HuH-7 (cell line): Measurements from ENCODE around the gene NUBPL.
"Not testable (repeated sequence)": the region's sequence is repeated elsewhere in the genome, so short reads cannot be mapped to it uniquely, and the experiment has no call there.

Experiments used
- DNase-seq: peaks from one replicate; pipeline ENCODE4 v3.0.0; 2011; ENCODE audit warnings: low spot score

The NUBPL gene

GRCh38 chr14:31745741-31746140, 184.5 kb downstream of the NUBPL start:
- no peak for DNase-seq

GRCh38 chr14:31746326-31746725, 185.1 kb downstream of the NUBPL start:
- no peak for DNase-seq

GRCh38 chr14:31749275-31749674, 188.1 kb downstream of the NUBPL start:
- DNase-seq: no peak

- not testable (repeated sequence) for DNase-seq
Observed at GRCh38 chr14:31751047-31751446, 189.8 kb downstream of the NUBPL start.

- DNase-seq: no peak
Observed at GRCh38 chr14:31752867-31753661, 191.9 kb downstream of the NUBPL start.

GRCh38 chr14:31758941-31759340, 197.7 kb downstream of the NUBPL start:
- no peak for DNase-seq

- DNase-seq: no peak
Observed at GRCh38 chr14:31760277-31760676, 199.1 kb downstream of the NUBPL start.

GRCh38 chr14:31761325-31761724, 200.1 kb downstream of the NUBPL start:
- no peak for DNase-seq

GRCh38 chr14:31763041-31763440, 201.8 kb downstream of the NUBPL start:
- no peak for DNase-seq

- DNase-seq: peak; percentile 24
Observed at GRCh38 chr14:31766315-31766892, 205.2 kb downstream of the NUBPL start.

GRCh38 chr14:31768355-31768754, 207.2 kb downstream of the NUBPL start:
- no peak for DNase-seq

GRCh38 chr14:31770271-31770670, 209.1 kb downstream of the NUBPL start:
- no peak for DNase-seq

- no peak for DNase-seq
Observed at GRCh38 chr14:31774567-31774966, 213.4 kb downstream of the NUBPL start.

- DNase-seq: no peak
Observed at GRCh38 chr14:31777312-31777711, 216.1 kb downstream of the NUBPL start.

- no peak for DNase-seq
Observed at GRCh38 chr14:31781578-31781977, 220.4 kb downstream of the NUBPL start.

GRCh38 chr14:31785574-31785973, 224.4 kb downstream of the NUBPL start:
- DNase-seq: no peak

GRCh38 chr14:31787377-31787776, 226.2 kb downstream of the NUBPL start:
- no peak for DNase-seq

- DNase-seq: no peak
Observed at GRCh38 chr14:31788340-31788739, 227.1 kb downstream of the NUBPL start.

GRCh38 chr14:31792726-31793125, 231.5 kb downstream of the NUBPL start:
- DNase-seq: no peak

GRCh38 chr14:31797946-31798345, 236.7 kb downstream of the NUBPL start:
- not testable (repeated sequence) for DNase-seq

GRCh38 chr14:31802838-31803237, 241.6 kb downstream of the NUBPL start:
- no peak for DNase-seq

- DNase-seq: no peak
Observed at GRCh38 chr14:31806249-31806648, 245.0 kb downstream of the NUBPL start.

GRCh38 chr14:31811693-31812628, 250.8 kb downstream of the NUBPL start:
- not testable (repeated sequence) for DNase-seq
